HUES48 (cell line): Measurements from ENCODE around the gene PAQR5.

Source experiments
- H3K27ac ChIP-seq: one replicate; pipeline ENCODE4 v1.7.0; 2013; ENCODE audit warnings: low read depth, low read length, inconsistent platforms
- H3K27me3 ChIP-seq: 2 replicates; pipeline ENCODE4 v1.6.1; 2013; ENCODE audit warnings: mild to moderate bottlenecking, low read length; ENCODE audit not compliant: control insufficient read depth, insufficient read depth
- H3K36me3 ChIP-seq: 2 replicates; pipeline ENCODE4 v1.6.1; 2013; ENCODE audit warnings: low read length; ENCODE audit not compliant: control insufficient read depth, insufficient read depth
- H3K4me1 ChIP-seq: 2 replicates; pipeline ENCODE4 v1.6.1; 2013; ENCODE audit warnings: mild to moderate bottlenecking, low read length; ENCODE audit not compliant: control insufficient read depth, insufficient read depth
- H3K4me3 ChIP-seq: 2 replicates; pipeline ENCODE4 v1.5.1; 2013; ENCODE audit warnings: mild to moderate bottlenecking, low read depth, low read length
- H3K9ac ChIP-seq: 2 replicates; pipeline ENCODE4 v1.6.1; 2013; ENCODE audit warnings: mild to moderate bottlenecking, low read depth, low read length, moderate library complexity
- H3K9me3 ChIP-seq: 2 replicates; pipeline ENCODE4 v1.6.1; 2013; ENCODE audit warnings: low read length; ENCODE audit not compliant: control insufficient read depth, insufficient read depth

Gene PAQR5

DNA sequence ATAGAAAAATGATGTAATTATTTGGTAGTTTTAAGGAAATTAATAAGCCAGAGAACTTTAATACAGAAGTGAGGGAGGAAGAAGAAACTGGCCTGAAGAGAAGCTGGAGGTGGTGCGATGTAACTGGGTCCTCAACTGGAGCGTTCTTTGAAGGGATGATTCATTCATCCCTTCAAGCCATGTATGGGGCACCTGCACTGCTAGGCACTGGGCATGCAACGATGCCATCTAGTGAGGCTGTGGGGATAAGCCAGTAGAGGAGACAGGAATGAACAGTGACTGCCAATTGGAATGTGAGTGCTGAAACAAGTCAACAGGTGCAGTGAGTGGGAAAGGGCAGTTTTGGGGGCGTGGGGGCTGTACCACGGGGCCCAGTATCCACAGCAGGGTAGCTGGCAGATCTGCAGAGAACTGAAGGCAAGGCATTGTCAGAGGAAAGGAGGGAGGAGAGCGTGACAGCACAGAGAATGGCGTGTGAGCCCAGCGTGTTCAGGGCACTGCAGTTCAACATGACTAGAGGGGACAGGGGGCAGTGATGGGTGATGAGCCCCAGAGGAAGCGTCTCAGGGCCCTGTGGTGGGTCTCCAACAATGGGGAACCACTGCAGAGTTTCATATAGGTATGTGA, 111.6 kb downstream of the PAQR5 start:
- peaks cover 4% of the 10 kb centered on the region for H3K4me1 ChIP-seq
- H3K27ac ChIP-seq: no peak overlapping the region
- H3K9me3 ChIP-seq: no peaks in the 10 kb centered on the region
- H3K27me3 ChIP-seq: no peaks in the 10 kb centered on the region
- no peaks in the 10 kb centered on the region for H3K36me3 ChIP-seq
- H3K4me3 ChIP-seq: no peak overlapping the region
- no peak overlapping the region for H3K9ac ChIP-seq

GRCh38 chr15:69412274-69412673, 113.6 kb downstream of the PAQR5 start:
- Histone ChIP-seq H3K4me1 (peaks cover 10% of the 10 kb centered on the region), H3K27ac (no peak overlapping the region), H3K9me3 (no peaks in the 10 kb centered on the region), H3K27me3 (no peaks in the 10 kb centered on the region), H3K9ac (no peak overlapping the region), H3K36me3 (peaks cover 4% of the 10 kb centered on the region), H3K4me3 (no peak overlapping the region)

- no peak overlapping the region for H3K9ac ChIP-seq
Measured at GRCh38 chr15:69412701-69413100, 114.0 kb downstream of the PAQR5 start.

GRCh38 chr15:69413822-69414700, 115.3 kb downstream of the PAQR5 start, which contains the start of gene KIF23:
Gene KIF23 (plus strand): TSS chr15:69414349. CDS start chr15:69414466, 117 bp downstream.
- H3K27me3 ChIP-seq: no peaks in the 10 kb centered on the region
- peaks cover 10% of the 10 kb centered on the region for H3K4me1 ChIP-seq
- H3K4me3 ChIP-seq: peak within 1 kb of the TSS; percentile 88
- peak within 1 kb of the TSS; percentile 86 for H3K9ac ChIP-seq
- H3K9me3 ChIP-seq: no peaks in the 10 kb centered on the region
- peaks cover 22% of the 10 kb centered on the region for H3K36me3 ChIP-seq
- H3K27ac ChIP-seq: peak within 1 kb of the TSS; percentile 93

More at GRCh38 chr15:69412701-69413100, 114.0 kb downstream of the PAQR5 start:
- Histone ChIP-seq H3K27me3 (no peaks in the 10 kb centered on the region), H3K4me3 (no peak overlapping the region), H3K9me3 (no peaks in the 10 kb centered on the region), H3K27ac (no peak overlapping the region), H3K4me1 (peaks cover 10% of the 10 kb centered on the region), H3K36me3 (peaks cover 8% of the 10 kb centered on the region)

DNA sequence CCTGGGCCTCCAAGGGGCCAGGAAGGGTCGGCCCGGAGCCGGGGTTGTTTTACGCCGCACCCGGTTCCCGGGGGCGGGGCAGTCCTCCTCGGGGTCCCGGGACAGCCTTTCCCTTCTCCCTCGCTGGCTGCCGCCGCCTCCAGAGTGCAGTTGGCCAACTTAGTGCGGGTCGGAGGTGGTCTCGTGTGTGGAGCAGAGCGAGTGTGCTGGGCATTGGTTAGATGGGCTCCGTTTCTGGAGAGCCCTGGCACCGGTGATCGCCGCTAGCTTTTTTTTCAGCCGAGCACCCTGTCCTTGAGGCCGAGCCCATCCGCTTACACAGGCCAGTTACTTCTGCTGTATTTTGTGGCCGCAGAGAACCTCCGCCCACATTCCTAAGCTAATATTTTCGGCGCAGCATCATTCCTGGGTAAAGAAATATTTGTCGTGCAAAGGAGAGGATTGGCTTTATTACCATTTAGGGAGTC, 116.0 kb downstream of the PAQR5 start:
- Histone ChIP-seq H3K27ac (peak overlapping the region; percentile 93), H3K36me3 (peaks cover 29% of the 10 kb centered on the region)

GRCh38 chr15:69415381-69415780, 116.7 kb downstream of the PAQR5 start:
- no peaks in the 10 kb centered on the region for H3K9me3 ChIP-seq
- H3K27ac ChIP-seq: no peak overlapping the region
- peaks cover 7% of the 10 kb centered on the region for H3K4me1 ChIP-seq
- peak overlapping the region; percentile 88 for H3K4me3 ChIP-seq
- H3K36me3 ChIP-seq: peaks cover 35% of the 10 kb centered on the region
- no peaks in the 10 kb centered on the region for H3K27me3 ChIP-seq
- peak overlapping the region; percentile 86 for H3K9ac ChIP-seq

More for the DNA sequence above, 116.0 kb downstream of the PAQR5 start:
- no peaks in the 10 kb centered on the region for H3K9me3 ChIP-seq
- H3K27me3 ChIP-seq: no peaks in the 10 kb centered on the region
- H3K4me3 ChIP-seq: peak overlapping the region; percentile 88
- peaks cover 10% of the 10 kb centered on the region for H3K4me1 ChIP-seq
- peak overlapping the region; percentile 86 for H3K9ac ChIP-seq

DNA sequence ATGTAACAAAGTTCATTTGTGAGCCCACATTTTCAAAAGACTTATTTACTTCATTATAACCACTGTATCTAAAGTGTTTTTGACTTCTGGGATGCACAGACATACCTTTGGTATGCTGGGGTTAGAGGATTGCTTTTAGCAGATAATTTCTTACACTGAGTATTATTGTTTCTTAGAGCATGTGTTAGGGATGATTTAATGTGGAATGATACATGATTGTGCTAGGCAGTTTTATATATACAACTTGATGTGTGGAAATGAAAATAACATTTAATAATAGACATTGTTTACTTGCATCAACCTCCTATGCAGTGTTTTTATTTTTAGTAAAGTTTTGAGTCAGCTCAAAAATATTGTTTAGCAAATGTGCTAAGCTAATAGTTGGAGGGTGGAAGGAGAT, 118.9 kb downstream of the PAQR5 start:
- Histone ChIP-seq H3K36me3 (peaks cover 57% of the 10 kb centered on the region), H3K27ac (no peak overlapping the region)

DNA sequence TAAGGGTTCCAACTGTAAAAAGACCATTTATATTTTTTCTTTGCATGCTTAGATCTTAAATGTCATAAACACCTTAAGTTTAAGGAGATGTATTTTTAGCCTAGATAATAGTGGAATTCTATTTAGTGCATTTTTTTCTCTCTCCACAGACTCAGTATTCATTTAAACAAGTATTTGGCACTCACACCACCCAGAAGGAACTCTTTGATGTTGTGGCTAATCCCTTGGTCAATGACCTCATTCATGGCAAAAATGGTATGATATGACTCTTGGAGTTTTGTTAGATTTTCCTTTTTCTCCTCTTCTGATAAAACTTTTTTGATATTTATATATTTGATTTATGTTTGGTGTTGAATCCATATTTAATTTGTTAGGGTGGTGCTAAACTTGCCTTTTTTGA, 122.8 kb downstream of the PAQR5 start:
- peaks cover 96% of the 10 kb centered on the region for H3K36me3 ChIP-seq
- H3K4me1 ChIP-seq: no peaks in the 10 kb centered on the region
- H3K9ac ChIP-seq: no peak overlapping the region
- H3K9me3 ChIP-seq: no peaks in the 10 kb centered on the region
- no peak overlapping the region for H3K4me3 ChIP-seq
- no peaks in the 10 kb centered on the region for H3K27me3 ChIP-seq
- H3K27ac ChIP-seq: no peak overlapping the region

More for the DNA sequence above, 118.9 kb downstream of the PAQR5 start:
- Histone ChIP-seq H3K27me3 (no peaks in the 10 kb centered on the region), H3K9ac (no peak overlapping the region), H3K9me3 (no peaks in the 10 kb centered on the region), H3K4me3 (no peak overlapping the region), H3K4me1 (peaks cover 7% of the 10 kb centered on the region)

DNA sequence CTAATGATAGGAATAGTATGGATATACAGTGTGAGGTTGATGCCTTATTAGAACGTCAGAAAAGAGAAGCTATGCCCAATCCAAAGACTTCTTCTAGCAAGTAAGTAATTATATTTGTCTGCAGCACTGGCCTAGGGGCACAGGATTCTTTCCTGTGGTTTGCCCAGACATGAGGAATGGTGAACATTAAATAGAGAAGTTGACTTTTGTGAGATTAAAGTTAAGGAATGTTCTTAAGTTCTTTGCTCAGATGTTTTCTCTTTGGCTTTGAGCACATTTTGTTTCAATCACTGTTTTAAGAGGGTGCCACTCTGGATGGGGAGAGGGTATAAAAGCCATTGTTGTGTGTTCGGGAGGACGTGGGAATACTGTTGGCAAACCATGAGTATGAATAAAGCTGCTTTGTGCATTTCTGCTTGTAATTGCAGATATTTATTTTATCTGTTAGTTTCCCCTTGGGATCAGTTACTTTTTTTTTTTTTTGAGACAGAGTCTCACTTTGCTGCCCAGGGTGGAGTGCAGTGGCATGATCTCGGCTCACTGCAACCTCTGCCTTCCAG, 123.7 kb downstream of the PAQR5 start:
- Histone ChIP-seq H3K36me3 (peaks cover 100% of the 10 kb centered on the region), H3K9me3 (no peaks in the 10 kb centered on the region), H3K27ac (no peak overlapping the region), H3K4me3 (no peak overlapping the region), H3K4me1 (no peaks in the 10 kb centered on the region), H3K9ac (no peak overlapping the region), H3K27me3 (no peaks in the 10 kb centered on the region)

DNA sequence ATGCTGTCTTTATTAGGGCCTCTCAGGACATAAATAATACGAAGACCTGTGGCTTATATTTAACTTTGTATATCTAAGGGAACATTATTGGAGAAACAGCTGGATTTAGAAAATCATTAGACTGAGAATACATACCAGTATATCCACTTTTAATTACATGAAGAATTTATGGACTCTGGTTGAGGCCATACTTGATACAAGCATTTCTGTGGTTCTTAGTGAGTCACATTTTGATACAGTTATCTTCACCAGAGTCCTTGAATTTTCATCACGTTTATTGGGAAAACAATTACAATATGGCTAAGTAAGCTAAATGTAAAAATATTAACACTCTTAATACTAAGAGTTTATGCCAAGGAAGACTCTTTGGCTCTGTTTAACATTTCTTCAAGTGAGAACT, 125.3 kb downstream of the PAQR5 start:
- H3K4me1 ChIP-seq: no peaks in the 10 kb centered on the region
- peaks cover 98% of the 10 kb centered on the region for H3K36me3 ChIP-seq

More for the DNA sequence above, 125.3 kb downstream of the PAQR5 start:
- Histone ChIP-seq H3K9me3 (no peaks in the 10 kb centered on the region), H3K27me3 (no peaks in the 10 kb centered on the region), H3K9ac (no peak overlapping the region), H3K4me3 (no peak overlapping the region), H3K27ac (no peak overlapping the region)
